GM20431 (cell line): Measurements from ENCODE around the gene CCDC74B.
"Not testable (repeated sequence)": the region's sequence is repeated elsewhere in the genome, so short reads cannot be mapped to it uniquely, and the experiment has no call there.

ENCODE experiments used
- in situ Hi-C: fragments of 300-500 bp; cut with MseI, MboI; formaldehyde crosslinking; loops from one replicate; pipeline ENCODE4 v1.15.0; 2020; ENCODE audit warnings: low sequenced_read_pairs; ENCODE audit not compliant: unreplicated experiment

CCDC74B gene

GRCh38 chr2:130152816-130153595, 8.1 kb upstream of the CCDC74B start:
- in situ Hi-C loops: no loop called here

- in situ Hi-C loops: not testable (repeated sequence)
Observed at GRCh38 chr2:130152136-130152815, 7.4 kb upstream of the CCDC74B start.

- in situ Hi-C loops: not testable (repeated sequence)
Observed at GRCh38 chr2:130151145-130151512, 6.2 kb upstream of the CCDC74B start.

GRCh38 chr2:130150181-130151144, 5.6 kb upstream of the CCDC74B start:
- in situ Hi-C loops: no loop called here

GRCh38 chr2:130148515-130148914, 3.6 kb upstream of the CCDC74B start:
- in situ Hi-C loops: not testable (repeated sequence)

GRCh38 chr2:130143266-130144039, 1.5 kb downstream of the CCDC74B start:
- in situ Hi-C loops: not testable (repeated sequence)

GRCh38 chr2:130142396-130143265, 2.3 kb downstream of the CCDC74B start:
- in situ Hi-C loops: not testable (repeated sequence)

- in situ Hi-C loops: not testable (repeated sequence)
Observed at GRCh38 chr2:130141645-130142370, 3.1 kb downstream of the CCDC74B start.

- in situ Hi-C loops: not testable (repeated sequence)
Observed at GRCh38 chr2:130141002-130141401, 3.9 kb downstream of the CCDC74B start.

- in situ Hi-C loops: not testable (repeated sequence)
Observed at GRCh38 chr2:130140516-130140915, 4.4 kb downstream of the CCDC74B start.

- in situ Hi-C loops: not testable (repeated sequence)
Observed at GRCh38 chr2:130139331-130140280, 5.3 kb downstream of the CCDC74B start.

- in situ Hi-C loops: not testable (repeated sequence)
Observed at GRCh38 chr2:130138841-130139251, 6.1 kb downstream of the CCDC74B start.

- in situ Hi-C loops: not testable (repeated sequence)
Observed at GRCh38 chr2:130138326-130138725, 6.6 kb downstream of the CCDC74B start.

- in situ Hi-C loops: not testable (repeated sequence)
Observed at GRCh38 chr2:130137118-130137517, 7.8 kb downstream of the CCDC74B start.

- in situ Hi-C loops: not testable (repeated sequence)
Observed at GRCh38 chr2:130136546-130136945, 8.4 kb downstream of the CCDC74B start.

GRCh38 chr2:130135692-130136541, 9.0 kb downstream of the CCDC74B start:
- in situ Hi-C loops: no loop called here
